GM21576 (cell line): ENCODE results near the gene UST.
"Not testable (repeated sequence)": the region's sequence is repeated elsewhere in the genome, so short reads cannot be mapped to it uniquely, and the experiment has no call there.

Source experiments
- ATAC-seq: cut with Tn5 transposase; IDR thresholded peaks from one replicate; pipeline ENCODE4 v1.9.1; 2021; ENCODE audit warnings: mild to moderate bottlenecking, moderate library complexity; ENCODE audit not compliant: unreplicated experiment

UST gene

GRCh38 chr6:148890096-148890495 is 143.3 kb downstream of the UST start:
- no peak for ATAC-seq

- no peak for ATAC-seq
Measured at GRCh38 chr6:148890652-148891404, 144.0 kb downstream of the UST start.

GRCh38 chr6:148891405-148891783 is 144.6 kb downstream of the UST start:
- no peak for ATAC-seq

DNA sequence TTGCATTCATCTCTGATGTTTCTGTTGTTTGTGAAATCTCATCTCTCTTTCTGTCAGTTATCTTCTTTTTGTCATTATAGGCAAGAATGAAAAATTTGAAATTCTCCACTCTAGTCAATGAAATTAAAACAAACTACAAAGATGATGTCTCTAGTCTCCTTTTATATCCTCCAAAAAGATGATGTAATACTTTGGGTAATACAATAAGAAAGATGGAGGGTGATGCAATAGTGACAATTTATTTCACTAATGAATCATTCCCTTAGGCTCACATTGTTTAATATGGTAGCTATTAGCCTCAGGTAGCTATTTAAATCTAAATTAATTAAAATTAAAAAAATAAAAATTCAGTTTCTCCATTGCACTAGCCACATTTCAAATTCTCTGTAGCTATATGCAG is 145.4 kb downstream of the UST start:
- no peak for ATAC-seq

GRCh38 chr6:148893073-148893472 is 146.2 kb downstream of the UST start:
- no peak for ATAC-seq

DNA sequence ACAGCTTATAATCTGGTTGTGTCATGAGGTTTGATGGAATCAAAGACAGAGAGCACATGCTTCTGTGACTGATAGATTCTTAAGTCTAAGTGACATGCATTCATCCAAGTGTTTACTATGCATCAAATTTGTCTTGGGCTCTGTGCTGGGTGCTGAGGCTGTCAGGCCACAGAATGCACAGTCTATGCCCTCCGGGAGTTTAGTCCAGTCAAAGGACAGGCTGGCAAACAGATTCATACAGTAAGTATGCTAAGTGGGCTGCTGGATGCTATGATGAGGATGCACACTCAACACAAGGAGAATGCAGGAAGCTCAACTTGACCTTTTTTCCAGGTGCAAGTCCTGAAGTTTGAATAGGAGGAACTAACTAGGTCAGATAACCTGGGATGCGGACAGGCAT is 146.7 kb downstream of the UST start:
- no peak for ATAC-seq

DNA sequence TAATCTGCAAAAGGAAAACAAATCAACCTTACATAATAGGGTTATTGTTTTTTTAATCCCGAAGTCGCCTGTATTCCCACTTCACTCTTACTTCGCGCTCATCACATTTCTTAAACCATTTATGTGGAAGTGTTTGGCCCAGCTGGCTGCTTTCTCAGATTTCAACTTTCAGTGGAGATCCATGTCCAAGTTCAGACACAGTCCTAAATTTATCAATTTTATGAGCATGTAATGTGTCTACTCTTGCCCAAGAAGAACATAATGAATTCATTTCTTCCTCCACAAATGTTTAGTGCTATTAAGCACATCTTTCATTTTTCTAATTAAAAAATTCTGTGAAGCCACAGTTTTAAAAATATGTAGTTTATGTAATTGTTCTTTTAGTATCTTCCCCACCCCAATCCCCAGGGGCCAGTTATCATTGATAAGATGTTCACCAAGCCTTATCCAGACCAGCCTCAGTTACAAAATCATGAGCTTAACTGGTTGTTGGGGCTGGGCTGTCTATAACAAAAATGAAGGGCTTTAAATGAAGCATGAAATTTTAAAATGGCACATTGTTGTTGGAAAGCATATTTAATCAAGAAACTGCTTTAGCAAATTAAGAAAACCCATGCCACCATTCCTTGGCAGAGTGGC is 151.7 kb downstream of the UST start:
- ATAC-seq = no peak

GRCh38 chr6:148904896-148905870 is 158.4 kb downstream of the UST start:
- ATAC-seq = no peak

DNA sequence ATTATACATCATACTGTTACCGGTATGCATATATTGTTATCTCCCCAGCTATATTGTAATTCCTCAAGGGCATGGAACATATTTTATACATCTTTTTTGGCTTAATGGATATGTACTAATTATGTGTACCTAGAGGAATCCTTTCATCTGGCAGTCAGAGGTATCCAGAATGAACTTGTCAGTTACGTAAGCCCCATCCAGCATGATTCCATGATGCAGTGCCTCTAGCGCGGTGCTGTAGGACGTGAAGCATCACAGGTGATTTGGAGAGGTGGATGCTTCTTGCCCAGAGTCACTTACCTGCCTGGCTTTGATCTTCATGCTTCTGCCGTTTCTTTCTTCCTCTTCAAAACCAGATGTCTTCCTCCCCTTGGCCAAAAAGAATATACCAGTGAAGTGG is 159.1 kb downstream of the UST start:
- ATAC-seq = no peak

- ATAC-seq = no peak
Measured at GRCh38 chr6:148906386-148906785, 159.6 kb downstream of the UST start.

DNA sequence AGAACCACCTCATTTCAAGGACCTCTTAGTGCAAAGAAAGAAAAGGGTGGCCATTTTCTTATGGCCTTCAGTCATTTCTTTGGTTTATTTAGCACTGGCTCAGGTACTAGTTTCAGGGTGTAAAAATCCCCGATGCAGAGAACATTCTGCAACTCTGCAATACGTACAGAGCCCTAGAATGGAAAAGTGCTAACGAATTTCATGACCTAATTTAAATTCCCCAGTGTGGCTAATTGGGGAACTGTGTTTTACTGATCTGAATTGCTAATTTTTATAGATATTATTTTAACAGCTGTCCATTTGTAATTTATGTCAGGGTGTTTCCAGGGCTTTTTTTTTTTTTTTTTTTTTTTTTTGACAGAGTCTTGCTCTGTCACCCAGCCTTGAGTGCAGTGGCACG is 160.7 kb downstream of the UST start:
- ATAC-seq = no peak

- no peak for ATAC-seq
Measured at GRCh38 chr6:148912252-148912651, 165.4 kb downstream of the UST start.

GRCh38 chr6:148915810-148916209 is 169.0 kb downstream of the UST start:
- no peak for ATAC-seq

GRCh38 chr6:148916485-148916884 is 169.7 kb downstream of the UST start:
- not testable (repeated sequence) for ATAC-seq

- ATAC-seq = no peak
Measured at GRCh38 chr6:148924226-148925012, 177.6 kb downstream of the UST start.

DNA sequence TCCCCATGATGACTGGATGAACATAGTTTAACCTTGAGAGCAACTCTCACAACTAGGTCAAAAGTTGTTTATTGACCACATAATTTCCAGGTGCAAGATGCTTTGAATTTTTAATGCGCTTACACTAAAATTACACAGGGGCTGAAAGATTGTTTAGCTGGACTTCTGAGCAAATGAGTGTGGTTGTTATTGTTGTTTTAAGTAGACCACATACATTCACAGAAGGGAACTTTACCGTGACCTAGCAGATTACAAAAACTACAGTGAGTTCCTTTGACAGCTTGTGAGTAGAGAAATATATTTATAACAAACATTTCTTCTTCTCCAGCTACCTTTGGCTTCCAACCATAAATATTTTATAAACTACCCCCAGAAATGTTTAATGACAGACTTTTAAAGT is 178.9 kb downstream of the UST start:
- no peak for ATAC-seq

- no peak for ATAC-seq
Measured at GRCh38 chr6:148926478-148926877, 179.6 kb downstream of the UST start.

DNA sequence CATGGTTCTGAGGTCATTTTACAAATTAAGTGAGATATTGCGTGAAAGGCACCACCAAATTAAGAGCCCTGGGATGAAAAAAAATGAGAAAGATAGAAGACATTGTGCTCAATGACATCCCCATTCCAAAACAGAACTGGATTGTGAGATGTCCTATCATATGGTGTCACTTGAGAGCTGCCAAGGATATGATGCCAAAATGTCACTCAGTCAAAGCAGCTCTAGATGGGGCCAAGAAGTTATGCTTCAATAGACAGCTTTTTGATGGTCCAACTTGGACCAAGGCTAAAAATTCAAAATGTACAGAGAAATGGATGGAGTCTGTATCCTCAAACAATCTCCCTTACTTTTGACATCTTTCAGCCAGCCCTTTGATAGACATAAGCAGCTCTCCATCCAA is 180.8 kb downstream of the UST start:
- ATAC-seq = no peak

DNA sequence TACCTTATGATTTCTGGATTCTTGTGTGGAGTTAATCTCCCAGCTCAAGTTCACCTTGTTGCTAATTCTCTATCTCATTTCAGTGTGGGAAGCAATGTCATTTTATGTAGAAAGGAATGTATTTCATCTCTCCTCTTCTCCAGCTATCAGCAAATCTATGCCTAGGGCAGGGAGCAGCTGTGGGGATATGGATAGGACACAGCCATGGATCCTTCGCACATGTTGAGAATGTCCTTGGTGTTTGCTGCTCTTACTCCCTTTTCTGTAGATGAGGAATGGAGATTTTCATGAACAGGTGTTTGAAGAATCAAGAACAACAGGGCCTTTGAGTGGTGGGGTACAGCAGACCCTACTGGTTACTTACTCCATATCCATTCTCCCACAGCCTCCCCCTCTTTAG is 182.0 kb downstream of the UST start:
- ATAC-seq = no peak

GRCh38 chr6:148932208-148932607 is 185.4 kb downstream of the UST start:
- no peak for ATAC-seq

GRCh38 chr6:148932731-148933130 is 185.9 kb downstream of the UST start:
- ATAC-seq = no peak
